CD4-positive, alpha-beta T cell treated with Interleukin-21 for 1 hour (primary cell): ENCODE measurements around the gene RAB28.

Source experiments
- DNase-seq: peaks from one replicate; pipeline ENCODE4 v3.0.0-alpha.2; 2020

RAB28 gene

GRCh38 chr4:13484122-13484748 is at the start of gene RAB28:
Gene RAB28 (minus strand): TSS chr4:13484340.
- peak; percentile 94 for DNase-seq

GRCh38 chr4:13531625-13531998 is 47.5 kb upstream of the RAB28 start:
- no peak for DNase-seq

GRCh38 chr4:13530823-13531624 is 46.9 kb upstream of the RAB28 start:
- DNase-seq, result no peak

GRCh38 chr4:13529128-13529919 is 45.2 kb upstream of the RAB28 start:
- no peak for DNase-seq

- DNase-seq, result no peak
These were observed 44.6 kb upstream of the RAB28 start for GRCh38 chr4:13528821-13529127.

DNA sequence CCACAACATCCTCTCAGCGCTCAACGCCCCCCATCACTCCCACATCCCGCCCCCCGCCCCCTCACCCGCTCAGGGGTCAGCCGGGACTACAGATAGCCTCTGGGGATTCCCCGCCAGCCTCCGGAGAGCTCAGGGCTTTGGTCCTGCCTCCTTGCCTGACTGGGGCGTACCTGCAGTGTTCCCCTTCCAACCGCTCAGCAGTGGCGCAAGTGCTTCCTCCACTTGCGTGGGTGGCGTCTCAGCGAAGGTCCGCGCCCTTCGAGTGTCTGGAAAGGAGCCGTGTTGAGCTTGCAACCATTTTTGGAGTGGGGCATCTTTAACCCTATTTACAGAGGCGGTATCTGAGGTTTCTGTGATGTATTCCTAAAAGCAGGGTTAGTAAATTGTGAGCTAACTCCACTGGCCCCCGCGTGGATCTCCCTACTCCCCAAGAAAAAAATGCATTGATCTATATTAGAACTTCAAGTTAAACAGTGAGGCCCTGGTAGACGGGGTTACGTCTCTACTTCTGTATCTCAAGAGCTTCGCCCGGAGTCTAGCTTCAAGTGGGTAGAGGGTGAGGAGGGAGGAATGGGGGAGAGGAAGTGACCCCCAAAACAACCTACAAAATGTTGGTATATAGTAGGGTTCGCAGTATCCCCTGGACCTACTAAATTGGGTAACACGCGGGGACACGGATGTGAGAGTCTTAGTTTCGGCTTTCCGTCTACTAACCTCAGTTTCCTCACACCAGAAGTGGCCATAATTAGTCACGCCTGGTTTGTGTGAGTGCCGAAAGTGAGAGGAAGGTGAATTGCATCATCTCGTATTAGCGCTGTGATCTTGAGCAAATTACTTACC is 44.1 kb upstream of the RAB28 start:
- DNase-seq, result no peak

GRCh38 chr4:13527192-13527980 is 43.2 kb upstream of the RAB28 start:
- DNase-seq, result no peak

GRCh38 chr4:13526658-13527057 is 42.5 kb upstream of the RAB28 start:
- DNase-seq, result no peak

DNA sequence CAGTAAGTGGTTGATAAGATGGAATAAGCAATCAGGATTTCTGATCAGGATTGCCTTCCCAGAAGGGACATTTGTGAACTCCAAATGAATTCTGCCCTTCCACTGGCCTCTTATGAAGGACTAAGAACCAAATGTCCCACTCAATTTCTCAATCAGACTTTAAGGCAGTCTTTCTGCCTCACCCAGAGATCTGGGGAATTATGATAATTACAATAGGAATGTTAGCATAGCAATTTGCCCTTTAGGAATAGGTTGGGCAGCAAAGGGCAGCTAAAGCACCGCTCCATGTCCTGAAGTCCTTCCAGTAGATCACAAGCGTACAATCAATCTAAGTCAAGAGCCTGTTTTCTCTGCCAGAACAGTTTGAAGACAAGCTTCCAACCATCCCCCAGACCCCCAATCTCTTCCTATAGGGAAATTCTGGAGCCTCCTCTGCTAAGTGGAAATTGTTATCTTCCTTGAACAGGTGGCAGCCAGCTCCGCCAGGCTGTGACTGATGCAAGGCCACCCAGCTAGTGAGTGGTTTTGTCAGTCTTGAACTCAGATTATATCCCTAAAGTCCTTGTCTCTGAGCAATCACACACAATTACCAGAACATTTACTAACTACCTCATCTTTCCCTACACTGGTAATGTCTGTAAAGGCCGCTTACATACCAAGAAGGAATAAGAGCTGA is 41.6 kb upstream of the RAB28 start:
- no peak for DNase-seq

DNA sequence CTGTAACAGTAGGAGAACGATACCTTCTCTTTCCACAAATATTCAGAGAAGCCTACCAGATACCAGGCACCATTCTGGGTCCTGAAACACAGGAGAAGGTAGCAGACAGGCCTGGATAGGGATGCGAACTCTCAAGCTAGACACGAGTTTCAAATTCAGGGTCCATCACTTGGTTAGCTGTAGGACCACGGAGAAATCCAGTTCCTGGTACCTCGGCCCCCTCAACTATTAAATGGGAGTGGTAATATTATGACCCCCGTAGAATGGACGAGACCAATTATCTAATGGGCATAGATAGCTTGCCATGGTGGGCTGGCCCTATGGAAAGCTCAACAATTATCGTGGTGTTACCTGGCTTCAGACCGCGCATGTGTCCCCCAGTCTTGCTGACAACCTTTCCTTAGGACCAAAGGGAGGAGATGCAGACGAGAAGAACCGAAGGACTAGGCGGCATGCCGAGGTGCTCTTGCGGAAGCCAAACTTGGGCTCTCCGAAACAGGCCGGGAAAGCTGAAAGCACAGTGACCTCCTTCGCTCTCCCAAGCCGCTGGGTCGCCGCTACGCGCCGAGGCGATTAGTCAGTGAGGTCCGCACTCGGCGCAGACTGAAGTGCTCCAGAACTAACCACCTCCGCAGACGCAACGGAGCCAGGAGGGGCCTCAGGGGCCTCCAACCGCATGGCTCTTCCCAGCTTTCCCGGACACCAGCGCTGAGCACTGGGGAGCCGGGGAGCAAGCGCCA is 40.5 kb upstream of the RAB28 start:
- no peak for DNase-seq

- no peak for DNase-seq
These were observed 39.7 kb upstream of the RAB28 start for GRCh38 chr4:13523591-13524503.

GRCh38 chr4:13523105-13523477 is 39.0 kb upstream of the RAB28 start:
- no peak for DNase-seq

- no peak for DNase-seq
These were observed 38.4 kb upstream of the RAB28 start for GRCh38 chr4:13522282-13523104.

DNA sequence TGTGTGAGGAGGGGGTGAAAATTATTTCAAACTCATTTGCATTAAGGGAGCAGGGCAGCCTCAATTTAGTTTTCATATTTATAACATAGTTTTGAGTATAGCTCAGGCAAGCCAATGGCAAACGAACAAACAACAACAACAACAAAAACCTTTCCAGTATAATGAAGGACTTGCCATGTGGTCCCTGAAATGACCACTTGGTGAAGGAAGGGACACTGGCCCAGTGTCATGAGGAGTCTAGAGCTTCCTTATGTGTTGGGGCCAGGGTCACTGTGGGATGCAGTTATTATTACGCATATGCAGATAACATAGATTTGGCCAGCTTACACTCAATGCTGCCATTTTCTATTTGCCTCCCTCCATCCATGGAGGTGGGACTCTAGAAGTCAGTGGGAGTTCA is 36.9 kb upstream of the RAB28 start:
- DNase-seq, result no peak

GRCh38 chr4:13516315-13516860 is 32.2 kb upstream of the RAB28 start:
- no peak for DNase-seq

DNA sequence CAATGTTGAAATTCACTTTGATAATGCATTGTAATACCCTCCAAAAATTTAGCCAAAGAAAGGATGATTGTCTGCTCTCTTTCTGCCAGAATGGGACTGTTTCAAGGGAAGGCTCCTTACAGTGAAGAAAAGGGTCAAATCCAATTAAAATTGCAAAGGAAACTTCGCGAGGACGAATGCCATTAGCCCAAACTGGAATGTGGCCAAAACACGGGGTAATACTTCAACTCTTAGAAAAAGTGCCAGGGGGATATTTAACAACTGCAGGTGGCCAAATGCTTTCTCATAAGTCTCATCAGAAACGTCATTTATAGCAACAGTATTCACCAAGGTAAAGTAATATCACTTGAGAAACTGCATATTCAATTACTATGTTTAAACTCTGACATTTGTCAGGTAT is 31.1 kb upstream of the RAB28 start:
- DNase-seq, result no peak

DNA sequence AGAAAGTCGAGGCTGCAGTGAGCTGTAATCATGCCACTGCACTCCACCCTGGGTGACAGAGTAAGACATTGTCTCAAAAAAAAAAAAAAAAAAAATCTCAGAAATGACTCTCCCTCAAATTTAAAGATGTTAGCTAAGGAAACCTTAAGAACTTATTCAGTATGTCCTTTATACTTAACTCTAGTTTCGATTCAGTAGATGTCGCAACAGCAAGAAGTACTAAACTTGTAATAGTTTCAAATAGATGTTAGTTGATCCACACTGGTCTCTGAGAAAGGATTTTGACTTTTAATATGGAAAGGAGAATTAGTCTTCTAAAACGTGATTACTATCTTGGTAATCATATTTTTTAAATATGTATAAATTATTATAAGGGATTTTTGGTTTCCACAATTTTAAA is 30.6 kb upstream of the RAB28 start:
- DNase-seq, result no peak

DNA sequence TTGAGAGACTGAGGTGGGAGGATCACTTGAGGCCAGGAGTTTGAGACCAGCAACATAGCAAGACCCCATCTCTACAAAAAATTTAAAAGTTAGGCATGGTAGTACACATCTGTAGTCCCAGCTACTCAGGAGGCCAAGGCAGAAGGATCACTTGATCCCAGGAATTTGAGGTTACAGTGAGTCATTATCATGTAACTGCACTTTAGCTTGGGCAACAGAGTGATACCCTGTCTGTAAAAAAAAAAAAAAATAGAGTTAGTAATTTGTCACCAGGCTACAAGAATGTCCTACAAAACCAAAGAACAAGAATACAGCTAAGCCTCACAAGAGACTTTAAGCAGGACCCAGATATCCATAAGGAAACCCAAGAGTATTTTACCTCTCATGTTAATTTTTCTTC is 27.0 kb upstream of the RAB28 start:
- DNase-seq, result no peak

DNA sequence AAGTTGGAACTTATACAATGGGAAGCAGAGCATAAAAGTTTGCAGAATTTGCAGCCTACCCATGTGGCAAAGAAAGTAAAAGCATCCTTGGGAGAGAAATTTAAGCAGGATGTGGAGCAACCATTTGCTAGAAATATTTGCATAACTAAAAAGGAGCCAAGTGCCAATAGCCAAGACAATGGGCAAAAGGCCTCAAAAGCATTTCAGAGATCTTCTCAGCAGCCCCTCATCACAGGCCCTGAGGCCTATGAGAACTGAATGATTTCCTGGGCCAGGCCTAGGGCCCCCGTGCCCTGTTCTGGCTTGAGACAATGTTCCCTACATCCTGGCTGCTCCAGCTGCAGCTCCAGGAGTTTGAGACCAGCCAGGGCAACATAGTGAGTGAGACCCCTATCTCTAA is 25.3 kb upstream of the RAB28 start:
- DNase-seq, result no peak
